NCI-H146 treated with DMSO at 0.1 percent for 48 hours (cell line): ENCODE measurements around the gene FCGR3A.
A peak's percentile ranks its signal among the peaks of the same experiment; 100 is the strongest.
"Not testable (repeated sequence)": the region's sequence is repeated elsewhere in the genome, so short reads cannot be mapped to it uniquely, and the experiment has no call there.

Experiments
- DNase-seq: peaks from one replicate; lab custom pipeline; 2025; ENCODE audit not compliant: unreplicated experiment; lab: John Stamatoyannopoulos, UW

Gene FCGR3A

GRCh38 chr1:161557506-161558450 is 8.2 kb upstream of the FCGR3A start:
- DNase-seq = not testable (repeated sequence)

- not testable (repeated sequence) for DNase-seq
Measured at GRCh38 chr1:161556990-161557389, 7.4 kb upstream of the FCGR3A start.

- not testable (repeated sequence) for DNase-seq
Measured at GRCh38 chr1:161556143-161556542, 6.5 kb upstream of the FCGR3A start.

- not testable (repeated sequence) for DNase-seq
Measured at GRCh38 chr1:161554815-161555417, 5.3 kb upstream of the FCGR3A start.

- DNase-seq = not testable (repeated sequence)
Measured at GRCh38 chr1:161554340-161554739, 4.7 kb upstream of the FCGR3A start.

- DNase-seq = not testable (repeated sequence)
Measured at GRCh38 chr1:161553631-161554030, 4.0 kb upstream of the FCGR3A start.

GRCh38 chr1:161550942-161551341 is 1.3 kb upstream of the FCGR3A start:
- not testable (repeated sequence) for DNase-seq

- DNase-seq = not testable (repeated sequence)
Measured at GRCh38 chr1:161548749-161549406, 740 bp downstream of the FCGR3A start.

- DNase-seq = not testable (repeated sequence)
Measured at GRCh38 chr1:161547995-161548741, 1.4 kb downstream of the FCGR3A start.

GRCh38 chr1:161545005-161545731 is 4.5 kb downstream of the FCGR3A start:
- not testable (repeated sequence) for DNase-seq

- DNase-seq = not testable (repeated sequence)
Measured at GRCh38 chr1:161543125-161543524, 6.5 kb downstream of the FCGR3A start.

GRCh38 chr1:161542091-161542559 is 7.5 kb downstream of the FCGR3A start:
- DNase-seq = not testable (repeated sequence)

- DNase-seq = not testable (repeated sequence)
Measured at GRCh38 chr1:161540570-161540960, 9.1 kb downstream of the FCGR3A start.

- DNase-seq = peak; percentile 23
Measured at GRCh38 chr1:161539731-161540569, 9.7 kb downstream of the FCGR3A start.

GRCh38 chr1:161538925-161539479 is 10.6 kb downstream of the FCGR3A start:
- DNase-seq = not testable (repeated sequence)

- not testable (repeated sequence) for DNase-seq
Measured at GRCh38 chr1:161537068-161537669, 12.4 kb downstream of the FCGR3A start.

- DNase-seq = not testable (repeated sequence)
Measured at GRCh38 chr1:161532644-161533567, 16.7 kb downstream of the FCGR3A start.
